ENCODE measurements around the gene THBS4.
"Not testable (repeated sequence)": the region's sequence is repeated elsewhere in the genome, so short reads cannot be mapped to it uniquely, and the experiment has no call there.

Gene THBS4

GRCh38 chr5:80072103-80073073, 37.2 kb downstream of the THBS4 start:
- in situ Hi-C loops (cut with HindIII; ENCODE audit: low sequenced_read_pairs), result no loop called here

- in situ Hi-C loops (cut with HindIII; ENCODE audit: low sequenced_read_pairs), result no loop called here
Observed at GRCh38 chr5:80076131-80077050, 41.2 kb downstream of the THBS4 start.

- in situ Hi-C loops (cut with HindIII; ENCODE audit: low sequenced_read_pairs), result no loop called here
Observed at GRCh38 chr5:80077051-80077714, 42.0 kb downstream of the THBS4 start.

GRCh38 chr5:80078921-80079320, 43.8 kb downstream of the THBS4 start:
- in situ Hi-C loops (cut with HindIII; ENCODE audit: low sequenced_read_pairs), result no loop called here

- in situ Hi-C loops (cut with HindIII; ENCODE audit: low sequenced_read_pairs), result no loop called here
Observed at GRCh38 chr5:80082281-80082680, 47.1 kb downstream of the THBS4 start.

GRCh38 chr5:80082731-80083100, 47.6 kb downstream of the THBS4 start:
- in situ Hi-C loops (cut with HindIII; ENCODE audit: low sequenced_read_pairs), result no loop called here

GRCh38 chr5:80083101-80083890, 48.1 kb downstream of the THBS4 start:
- in situ Hi-C loops (cut with HindIII; ENCODE audit: low sequenced_read_pairs), result no loop called here

GRCh38 chr5:80090884-80091166, 55.7 kb downstream of the THBS4 start:
- in situ Hi-C loops (cut with HindIII; ENCODE audit: low sequenced_read_pairs), result no loop called here

GRCh38 chr5:80091792-80092192, 56.6 kb downstream of the THBS4 start:
- in situ Hi-C loops (cut with HindIII; ENCODE audit: low sequenced_read_pairs), result not testable (repeated sequence)

- in situ Hi-C loops (cut with HindIII; ENCODE audit: low sequenced_read_pairs), result no loop called here
Observed at GRCh38 chr5:80092486-80093107, 57.4 kb downstream of the THBS4 start.

- in situ Hi-C loops (cut with HindIII; ENCODE audit: low sequenced_read_pairs), result no loop called here
Observed at GRCh38 chr5:80093796-80094195, 58.6 kb downstream of the THBS4 start.

GRCh38 chr5:80094236-80094738, 59.1 kb downstream of the THBS4 start:
- in situ Hi-C loops (cut with HindIII; ENCODE audit: low sequenced_read_pairs), result no loop called here

GRCh38 chr5:80097451-80097850, 62.3 kb downstream of the THBS4 start:
- in situ Hi-C loops (cut with HindIII; ENCODE audit: low sequenced_read_pairs), result no loop called here

GRCh38 chr5:80101993-80102392, 66.8 kb downstream of the THBS4 start:
- in situ Hi-C loops (cut with HindIII; ENCODE audit: low sequenced_read_pairs), result no loop called here

GRCh38 chr5:80103371-80103770, 68.2 kb downstream of the THBS4 start:
- in situ Hi-C loops (cut with HindIII; ENCODE audit: low sequenced_read_pairs), result no loop called here

GRCh38 chr5:80105698-80106439, 70.7 kb downstream of the THBS4 start:
- in situ Hi-C loops (cut with HindIII; ENCODE audit: low sequenced_read_pairs), result no loop called here

- in situ Hi-C loops (cut with HindIII; ENCODE audit: low sequenced_read_pairs), result no loop called here
Observed at GRCh38 chr5:80106916-80107315, 71.8 kb downstream of the THBS4 start.

GRCh38 chr5:80109646-80110478, 74.7 kb downstream of the THBS4 start:
- in situ Hi-C loops (cut with HindIII; ENCODE audit: low sequenced_read_pairs), result no loop called here
